ENCODE results near the gene PLEK.
A peak's percentile ranks its signal among the peaks of the same experiment; 100 is the strongest.

PLEK gene

DNA sequence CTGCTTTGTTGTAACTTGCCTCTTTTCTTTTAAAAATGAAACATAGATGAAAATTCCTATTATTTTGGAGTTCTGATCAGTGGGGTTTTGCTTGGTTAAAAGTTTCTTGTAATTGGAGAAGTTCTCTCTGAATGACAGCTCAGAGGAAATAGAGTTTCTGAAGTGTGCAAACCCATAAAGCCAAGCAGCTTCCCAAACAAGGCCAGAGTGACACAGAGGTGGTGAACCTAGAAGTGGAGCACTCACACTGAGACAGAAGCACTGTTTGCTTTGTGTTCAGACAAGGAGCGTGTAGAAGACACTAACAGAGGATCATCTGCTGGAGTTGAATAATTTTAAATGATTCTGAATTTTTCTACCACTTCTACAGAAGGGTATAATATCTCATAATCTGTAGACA is 52.8 kb downstream of the PLEK start:
- TF ChIP-seq SPI1 (IDR thresholded peaks at IDR 0.05; ENCODE audit: borderline replicate concordance, low read depth) = no peak
- no peak for TF ChIP-seq POLR2AphosphoS5 (IDR thresholded peaks at IDR 0.05; ENCODE audit: low read depth)
- no peak for TF ChIP-seq CTCF (IDR thresholded peaks at IDR 0.05; ENCODE audit: insufficient read depth, low read length)
- TF ChIP-seq GABPA (IDR thresholded peaks at IDR 0.05; ENCODE audit: low read depth) = no peak
- no peak for TF ChIP-seq REST (IDR thresholded peaks at IDR 0.05; ENCODE audit: insufficient replicate concordance, low read depth)
- H3K27ac ChIP-seq (replicated peaks) = peak overlapping the region; percentile 6; the same call in 1 of the 2 replicates
- no peaks in the 10 kb centered on the region for H3K27me3 ChIP-seq (ENCODE audit: insufficient read depth, poor library complexity, severe bottlenecking)
- no peak for DNase-seq (ENCODE audit: low read depth in 1 of 2, low spot score in 1 of 2)
- H3K4me3 ChIP-seq (replicated peaks; ENCODE audit: insufficient read depth, low read length) = no peak overlapping the region

DNA sequence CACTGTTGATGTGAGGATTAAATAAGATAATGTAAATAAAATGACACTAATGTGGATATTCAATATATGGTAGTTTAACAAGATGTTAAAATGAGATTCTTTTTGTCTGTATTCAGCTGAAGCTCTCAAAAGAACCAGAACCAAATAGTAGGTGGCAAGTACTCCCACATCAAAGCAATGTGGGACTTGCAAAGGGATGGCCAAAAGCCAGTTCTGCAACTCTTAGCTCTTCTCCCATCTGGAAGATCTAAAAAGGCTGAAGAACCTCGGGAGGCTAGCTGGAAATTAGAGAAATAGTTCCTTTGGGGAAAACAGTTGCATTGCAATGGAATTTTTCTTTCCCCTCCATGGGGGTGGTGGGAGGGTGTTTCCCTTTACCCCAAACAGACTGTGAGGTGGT is 53.3 kb downstream of the PLEK start:
- no peak for TF ChIP-seq CTCF (IDR thresholded peaks at IDR 0.05; ENCODE audit: insufficient read depth, low read length)
- no peak for TF ChIP-seq GABPA (IDR thresholded peaks at IDR 0.05; ENCODE audit: low read depth)
- TF ChIP-seq REST (IDR thresholded peaks at IDR 0.05; ENCODE audit: insufficient replicate concordance, low read depth) = no peak
- TF ChIP-seq POLR2AphosphoS5 (IDR thresholded peaks at IDR 0.05; ENCODE audit: low read depth) = no peak
- no peak for TF ChIP-seq SPI1 (IDR thresholded peaks at IDR 0.05; ENCODE audit: borderline replicate concordance, low read depth)

GRCh38 chr2:68418855-68419254 is 53.8 kb downstream of the PLEK start:
- TF ChIP-seq SPI1 (IDR thresholded peaks at IDR 0.05; ENCODE audit: borderline replicate concordance, low read depth) = no peak
- TF ChIP-seq CTCF (IDR thresholded peaks at IDR 0.05; ENCODE audit: insufficient read depth, low read length) = no peak
- no peak for TF ChIP-seq GABPA (IDR thresholded peaks at IDR 0.05; ENCODE audit: low read depth)
- TF ChIP-seq REST (IDR thresholded peaks at IDR 0.05; ENCODE audit: insufficient replicate concordance, low read depth) = no peak
- no peak for TF ChIP-seq POLR2AphosphoS5 (IDR thresholded peaks at IDR 0.05; ENCODE audit: low read depth)
- no peak overlapping the region for H3K27ac ChIP-seq (replicated peaks)
- no peaks in the 10 kb centered on the region for H3K27me3 ChIP-seq (ENCODE audit: insufficient read depth, poor library complexity, severe bottlenecking)
- H3K4me3 ChIP-seq (replicated peaks; ENCODE audit: insufficient read depth, low read length) = no peak overlapping the region
- no peak for DNase-seq (ENCODE audit: low read depth in 1 of 2, low spot score in 1 of 2)

More for the DNA sequence above, 53.3 kb downstream of the PLEK start:
- Histone ChIP-seq H3K27ac (replicated peaks) (peak overlapping the region; percentile 6; the same call in 1 of the 2 replicates), H3K4me3 (replicated peaks; ENCODE audit: insufficient read depth, low read length) (no peak overlapping the region), H3K27me3 (ENCODE audit: insufficient read depth, poor library complexity, severe bottlenecking) (no peaks in the 10 kb centered on the region)
- DNase-seq (ENCODE audit: low read depth in 1 of 2, low spot score in 1 of 2) = no peak

Measured in HL-60 (cell line).